GM04503 (cell line): ENCODE measurements around the gene GNAT1.
"Not testable (repeated sequence)": the region's sequence is repeated elsewhere in the genome, so short reads cannot be mapped to it uniquely, and the experiment has no call there.

Source experiments
- DNase-seq: peaks from one replicate; pipeline ENCODE4 v3.0.0-alpha.2; 2012; ENCODE audit warnings: low read depth

GNAT1 gene

GRCh38 chr3:50222169-50222528, 30.7 kb downstream of the GNAT1 start:
- DNase-seq = no peak

DNA sequence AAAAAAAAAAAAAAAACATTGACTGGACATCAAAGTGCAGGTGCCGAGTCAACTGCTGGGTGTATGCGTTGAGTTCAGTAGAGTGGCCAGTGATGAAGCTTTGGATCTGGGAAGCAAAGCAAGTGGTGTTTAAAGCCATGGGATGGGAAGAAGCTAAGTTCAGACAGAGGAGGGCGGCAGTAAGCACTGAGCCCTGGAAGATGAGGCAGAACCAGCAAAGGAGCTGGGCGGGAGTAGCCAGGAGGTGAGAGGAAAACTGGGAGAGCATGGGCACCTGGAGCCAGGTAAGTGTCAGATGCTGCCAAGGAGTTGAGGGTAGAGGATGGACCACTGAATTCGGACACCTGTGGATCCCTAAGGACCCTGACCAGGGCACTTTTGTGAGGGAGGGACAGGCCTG, 33.2 kb downstream of the GNAT1 start:
- DNase-seq = no peak

GRCh38 chr3:50226888-50227389, 35.5 kb downstream of the GNAT1 start:
- no peak for DNase-seq

DNA sequence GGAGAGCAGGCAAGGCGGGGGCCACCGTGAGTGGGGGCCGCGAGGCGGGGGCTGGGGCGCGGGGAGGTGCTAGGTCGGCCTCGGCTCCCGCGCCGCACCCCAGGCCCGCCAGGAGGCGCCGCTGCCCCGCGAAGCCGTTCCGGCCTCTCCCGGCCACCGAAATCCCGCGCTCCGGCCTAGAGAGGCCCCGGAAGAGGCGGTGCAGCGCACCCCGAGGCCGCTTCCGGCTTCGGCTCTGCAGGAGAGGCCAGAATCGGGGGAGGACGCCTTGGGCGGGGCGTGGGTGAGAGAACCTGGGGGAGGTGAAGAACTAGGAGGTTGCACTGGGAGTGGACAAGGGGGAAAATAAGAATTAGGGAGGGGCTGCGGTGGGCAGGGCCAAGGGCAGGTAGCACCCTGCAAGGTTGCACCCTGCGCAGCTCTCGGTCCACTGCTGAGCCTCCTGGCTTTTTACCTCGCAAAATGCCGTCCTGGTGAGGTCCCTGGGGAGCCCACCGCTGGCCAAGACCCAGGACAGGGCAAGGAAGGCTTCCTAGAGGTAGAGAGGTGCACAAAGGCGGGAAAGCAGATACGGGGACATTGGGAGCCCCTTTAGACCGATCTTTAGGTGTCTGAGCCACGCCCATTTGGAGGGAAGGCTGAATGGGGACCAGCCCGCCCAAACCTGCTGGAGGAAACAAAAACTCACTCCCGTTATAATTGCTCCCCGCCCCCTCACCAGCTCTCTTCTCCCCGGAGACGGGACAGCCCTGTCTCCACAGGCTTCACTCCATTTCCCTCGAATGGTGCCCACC, 36.2 kb downstream of the GNAT1 start:
- no peak for DNase-seq

- DNase-seq = not testable (repeated sequence)
These were observed 36.9 kb downstream of the GNAT1 start for GRCh38 chr3:50228184-50228763.

GRCh38 chr3:50229490-50229889, 38.1 kb downstream of the GNAT1 start:
- no peak for DNase-seq

DNA sequence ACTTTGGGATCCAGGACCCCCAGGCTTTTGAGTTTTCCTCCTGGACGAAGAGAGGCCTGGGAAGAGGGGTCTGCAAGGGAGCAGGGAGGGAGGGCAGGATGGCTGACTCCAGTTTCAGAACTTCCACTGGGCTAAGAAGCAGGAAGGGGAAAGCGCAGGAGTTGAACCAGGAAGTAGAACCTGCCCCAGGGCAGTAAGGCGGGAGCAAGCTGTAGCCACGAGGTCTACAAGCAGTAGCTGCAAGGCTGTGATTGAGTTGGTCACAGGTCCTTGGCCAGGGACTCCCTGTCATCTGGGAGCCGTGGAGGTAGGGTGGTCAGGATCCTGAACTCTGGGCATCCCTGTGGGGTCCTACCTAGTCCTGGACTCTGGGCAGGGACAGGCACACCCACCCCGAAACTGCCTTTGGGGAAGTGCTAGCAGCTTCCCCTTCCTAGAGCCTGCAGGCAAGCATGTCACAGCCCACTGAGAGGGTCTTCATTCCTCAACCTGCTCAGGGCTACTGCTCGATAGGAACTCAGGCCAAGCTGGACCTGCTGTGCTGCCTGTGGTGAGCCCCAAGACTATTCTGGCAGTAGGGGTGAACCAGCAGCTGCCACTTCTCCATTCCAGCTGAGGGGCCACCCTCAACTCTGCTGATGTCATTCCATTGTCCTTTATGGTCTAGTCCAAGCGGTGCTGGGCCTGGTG, 38.8 kb downstream of the GNAT1 start:
- no peak for DNase-seq

- no peak for DNase-seq
These were observed 39.4 kb downstream of the GNAT1 start for GRCh38 chr3:50230794-50231125.

- no peak for DNase-seq
These were observed 40.2 kb downstream of the GNAT1 start for GRCh38 chr3:50231581-50231980.

GRCh38 chr3:50232303-50232702, 40.9 kb downstream of the GNAT1 start:
- no peak for DNase-seq

DNA sequence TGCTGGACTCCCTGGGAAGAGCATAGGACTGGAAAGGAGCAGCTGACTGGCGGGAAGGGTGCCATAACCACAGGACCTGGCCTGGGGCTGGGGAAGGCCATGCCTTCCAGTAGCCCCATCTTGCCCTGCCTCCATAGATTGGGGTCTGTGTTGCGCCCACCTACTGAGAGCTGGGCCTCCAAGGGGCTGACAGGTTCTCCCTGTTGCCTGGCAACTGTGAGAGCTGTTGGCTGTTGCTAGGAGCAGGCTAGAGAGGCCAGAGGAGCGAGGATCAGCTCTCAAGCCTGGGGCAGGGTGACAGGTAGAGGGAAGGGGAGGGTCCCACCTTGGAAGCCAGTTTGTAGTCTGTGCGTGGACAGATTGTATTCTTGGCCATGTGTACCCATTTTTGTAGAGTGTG, 41.8 kb downstream of the GNAT1 start:
- DNase-seq = no peak

GRCh38 chr3:50235716-50236483, 44.5 kb downstream of the GNAT1 start, which contains the start of gene GNAI2:
Gene GNAI2 (plus strand): TSS chr3:50236204. CDS start chr3:50236336, 132 bp downstream.
- peak; percentile 95 for DNase-seq

DNA sequence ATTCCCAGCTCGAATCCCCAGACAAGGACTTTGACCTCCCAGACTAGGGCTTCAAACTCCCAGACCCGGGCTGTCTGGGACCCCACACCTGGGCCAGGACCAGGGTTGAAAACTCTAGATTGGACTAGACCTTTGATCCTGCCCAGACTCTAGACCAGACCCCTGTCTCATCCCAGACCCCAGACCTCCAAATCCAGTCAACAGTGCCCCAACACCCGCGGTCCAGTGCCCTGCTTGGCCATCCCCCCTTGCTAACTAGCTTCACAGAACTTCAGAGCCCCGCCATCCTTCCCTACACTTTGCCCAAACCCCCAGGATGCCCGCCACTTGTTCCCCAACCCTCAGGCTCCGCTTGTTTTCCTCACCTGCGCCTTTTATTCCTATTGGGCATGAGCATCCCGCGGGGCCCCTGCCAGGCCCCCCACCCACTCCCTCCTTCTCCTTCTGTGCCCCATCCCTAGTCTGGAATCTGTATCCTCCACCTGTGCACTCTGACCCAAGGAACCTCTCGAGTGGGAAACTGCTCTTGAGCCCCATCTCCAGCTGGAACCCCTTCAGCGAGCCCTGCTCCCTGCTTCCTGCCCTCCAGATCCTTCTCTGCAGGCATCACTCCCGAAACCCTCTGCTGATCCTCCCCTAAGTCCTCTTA, 45.2 kb downstream of the GNAT1 start:
- DNase-seq = no peak

- DNase-seq = no peak
These were observed 45.8 kb downstream of the GNAT1 start for GRCh38 chr3:50237133-50237651.

- DNase-seq = peak; percentile 53
These were observed 46.5 kb downstream of the GNAT1 start for GRCh38 chr3:50237754-50238548.

DNA sequence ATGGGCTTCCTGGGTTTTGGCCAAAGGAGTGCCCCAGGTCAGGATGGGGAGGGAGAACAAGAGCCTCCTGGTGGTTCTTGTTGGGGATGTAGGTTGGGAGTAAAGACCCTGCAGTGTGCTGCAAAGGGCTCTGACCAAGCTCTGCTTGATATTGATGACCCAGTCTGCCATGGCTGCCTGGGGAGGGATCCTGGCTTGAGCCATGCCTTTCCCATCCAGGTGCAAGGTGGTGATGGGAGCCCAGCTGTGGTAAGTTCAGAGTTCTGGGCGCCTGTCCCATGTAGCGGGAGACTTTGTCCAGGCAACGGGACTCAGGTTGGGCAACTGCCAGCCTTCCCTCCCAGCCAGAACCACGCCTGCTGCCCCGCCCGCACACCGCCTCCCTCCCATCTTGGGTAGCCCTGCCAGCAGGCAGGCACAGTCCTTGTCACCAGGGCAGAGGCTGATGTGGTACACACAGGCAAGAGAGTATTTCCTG, 47.2 kb downstream of the GNAT1 start:
- no peak for DNase-seq

- no peak for DNase-seq
These were observed 48.2 kb downstream of the GNAT1 start for GRCh38 chr3:50239649-50240048.

- no peak for DNase-seq
These were observed 49.8 kb downstream of the GNAT1 start for GRCh38 chr3:50241163-50241562.

DNA sequence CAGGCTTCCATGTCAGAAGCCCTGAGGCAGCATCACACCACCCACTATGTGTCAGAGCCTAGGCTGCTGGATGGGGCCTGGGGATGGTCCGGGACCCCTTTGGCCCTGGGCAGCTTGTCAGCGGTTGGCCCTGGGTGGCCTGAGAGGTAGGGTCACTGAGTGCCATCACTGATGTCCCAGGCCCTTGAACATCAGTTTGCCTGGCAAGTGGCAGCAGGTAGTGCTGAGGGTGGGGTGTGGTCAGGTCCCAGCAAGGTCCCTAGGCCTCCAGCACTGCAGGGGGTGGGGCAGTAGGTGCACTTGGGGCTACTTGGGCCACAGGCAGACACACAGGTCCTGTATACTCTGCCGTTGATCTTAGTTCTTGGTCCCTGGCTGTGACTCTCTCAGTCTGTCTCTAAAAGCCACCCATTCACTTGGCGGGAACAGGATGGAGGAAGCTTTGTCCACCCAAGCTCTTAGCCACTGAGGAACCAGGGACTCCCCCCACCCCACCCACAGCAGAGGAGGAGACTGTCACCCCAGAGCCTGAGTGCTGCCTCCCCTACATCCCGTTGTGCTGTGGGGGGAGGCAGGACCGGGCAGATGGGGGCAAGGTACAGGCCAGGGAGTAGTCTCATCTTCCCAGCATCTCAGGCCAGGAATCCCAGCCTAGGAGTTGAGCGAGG, 50.4 kb downstream of the GNAT1 start:
- no peak for DNase-seq

- no peak for DNase-seq
These were observed 51.0 kb downstream of the GNAT1 start for GRCh38 chr3:50242381-50242770.
